DND-41 (cell line): ENCODE results near the gene IQCH.

Experiments used
- ATAC-seq: fragments of 200-7000 bp; cut with Tn5 transposase; 3 replicates; pipeline ENCODE4 v1.9.1; 2021; ENCODE audit warnings: low read depth; ENCODE audit not compliant: insufficient read depth
- DNase-seq: peaks from one replicate; pipeline ENCODE4 v3.0.0-alpha.2; 2020
- H2AFZ ChIP-seq: 2 replicates; pipeline ENCODE4 v1.6.0; 2012; ENCODE audit warnings: low read depth, low read length
- H3K27ac ChIP-seq: 2 replicates; pipeline ENCODE4 v1.5.1; 2012; ENCODE audit warnings: low read length, inconsistent platforms
- H3K27me3 ChIP-seq: fragments of 200-600 bp; sonication (generic); 2 replicates; pipeline ENCODE4 v1.6.0; 2012; ENCODE audit warnings: low read length, mild to moderate bottlenecking, inconsistent platforms; ENCODE audit not compliant: insufficient read depth, poor library complexity
- H3K36me3 ChIP-seq: 2 replicates; pipeline ENCODE4 v1.5.1; 2012; ENCODE audit warnings: low read length, inconsistent platforms; ENCODE audit not compliant: insufficient read depth
- H3K4me1 ChIP-seq: 2 replicates; pipeline ENCODE4 v1.5.1; 2012; ENCODE audit warnings: mild to moderate bottlenecking, low read length; ENCODE audit not compliant: insufficient read depth
- H3K4me2 ChIP-seq: 2 replicates; pipeline ENCODE4 v1.6.0; 2012; ENCODE audit warnings: mild to moderate bottlenecking, moderate library complexity, low read length, inconsistent platforms; ENCODE audit not compliant: insufficient read depth
- H3K4me3 ChIP-seq, 2 experiments: fragments of 200-600 bp in 1 of 2; shearing (Covaris generic) in 1 of 2; 2 replicates each; pipeline ENCODE4 v1.5.1; 2012 to 2016; ENCODE audit warnings: inconsistent platforms in 2 of 2, low read length in 2 of 2, mild to moderate bottlenecking in 2 of 2, low read depth in 1 of 2, moderate library complexity in 1 of 2
- H3K79me2 ChIP-seq: 2 replicates; pipeline ENCODE4 v1.6.0; 2012; ENCODE audit warnings: low read length, inconsistent platforms; ENCODE audit not compliant: insufficient read depth
- H3K9ac ChIP-seq: 2 replicates; pipeline ENCODE4 v1.6.0; 2012; ENCODE audit warnings: low read depth, mild to moderate bottlenecking, inconsistent platforms, low read length, moderate library complexity
- H3K9me3 ChIP-seq: 2 replicates; pipeline ENCODE4 v1.5.1; 2012; ENCODE audit warnings: low read length, moderate library complexity, mild to moderate bottlenecking, inconsistent platforms; ENCODE audit not compliant: insufficient read depth, severe bottlenecking
- H4K20me1 ChIP-seq: 2 replicates; pipeline ENCODE4 v1.6.0; 2012; ENCODE audit warnings: low read length; ENCODE audit not compliant: insufficient read depth
- CTCF ChIP-seq: IDR thresholded peaks from 2 replicates; pipeline ENCODE4 v1.5.1; 2012; ENCODE audit warnings: borderline replicate concordance, low read length, moderate library complexity, mild to moderate bottlenecking; ENCODE audit not compliant: poor library complexity, severe bottlenecking; ENCODE audit errors: extremely low read depth
- EZH2 ChIP-seq: IDR thresholded peaks from 3 replicates; pipeline ENCODE4 v1.6.1; 2012; ENCODE audit warnings: borderline replicate concordance, low read depth, mild to moderate bottlenecking, moderate library complexity, low read length, inconsistent platforms; ENCODE audit not compliant: severe bottlenecking

The IQCH gene

DNA sequence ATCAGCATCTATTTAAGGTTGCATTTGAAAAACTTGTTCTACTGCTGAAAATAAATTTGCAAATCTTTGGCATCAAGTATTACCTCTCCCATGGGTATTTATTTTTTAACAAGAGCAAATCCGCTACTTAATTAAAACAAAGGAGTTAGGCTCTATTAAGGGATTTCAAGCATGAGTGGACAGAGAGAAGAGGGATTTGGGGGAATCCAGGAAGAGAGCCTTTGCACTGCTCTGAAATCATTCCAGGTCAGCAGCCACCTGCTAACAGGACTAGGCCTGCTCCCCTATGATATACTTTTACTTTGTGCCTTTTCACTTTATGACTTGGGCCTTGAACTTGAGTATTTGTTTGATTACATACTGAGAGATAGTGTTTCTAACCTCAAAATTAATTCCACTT lies 57.1 kb downstream of the IQCH start:
- H3K27me3 ChIP-seq = peaks cover 3% of the 10 kb centered on the region

DNA sequence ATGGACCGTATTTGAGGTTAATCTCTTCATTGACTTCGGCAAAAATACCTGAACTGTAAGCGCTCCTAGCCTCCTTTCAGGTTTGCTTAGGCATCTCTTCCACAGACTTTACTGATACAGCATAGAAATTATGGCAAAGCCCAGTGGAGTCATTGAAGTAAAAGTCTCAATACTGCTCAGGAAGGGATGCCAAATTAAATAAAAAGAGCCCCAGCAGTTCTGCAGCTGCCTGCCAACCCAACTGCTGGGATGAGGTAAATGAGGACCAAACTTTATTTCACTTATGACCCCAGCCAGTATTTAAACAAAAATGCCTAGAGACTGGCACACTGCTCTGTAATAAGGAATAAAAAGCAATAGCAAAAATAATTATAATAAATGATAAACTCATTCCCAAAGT lies 65.4 kb downstream of the IQCH start:
- no peak for ATAC-seq
- Histone ChIP-seq H4K20me1 (no peaks in the 10 kb centered on the region), H3K4me2 (no peak overlapping the region), H3K9ac (no peak overlapping the region), H3K79me2 (no peaks in the 10 kb centered on the region), H3K36me3 (no peaks in the 10 kb centered on the region), H3K4me1 (no peaks in the 10 kb centered on the region), H3K27ac (no peak overlapping the region), H3K9me3 (no peaks in the 10 kb centered on the region), H3K4me3 (no peak overlapping the region), H3K27me3 (peaks cover 2% of the 10 kb centered on the region), H2AFZ (no peak overlapping the region)
- TF ChIP-seq EZH2 (no peak), CTCF (no peak)
- no peak for DNase-seq

More for the DNA sequence above, 57.1 kb downstream of the IQCH start:
- no peak overlapping the region for H2AFZ ChIP-seq
- H3K9me3 ChIP-seq = no peaks in the 10 kb centered on the region
- no peak overlapping the region for H3K4me2 ChIP-seq
- no peak overlapping the region for H3K27ac ChIP-seq
- no peak overlapping the region for H3K9ac ChIP-seq
- no peaks in the 10 kb centered on the region for H4K20me1 ChIP-seq
- no peak for DNase-seq
- no peak for TF ChIP-seq EZH2
- TF ChIP-seq CTCF = no peak
- no peak for ATAC-seq
- no peaks in the 10 kb centered on the region for H3K79me2 ChIP-seq
- H3K36me3 ChIP-seq = no peaks in the 10 kb centered on the region
- H3K4me3 ChIP-seq = no peak overlapping the region
- no peaks in the 10 kb centered on the region for H3K4me1 ChIP-seq

- H3K79me2 ChIP-seq = no peaks in the 10 kb centered on the region
- H3K9me3 ChIP-seq = no peaks in the 10 kb centered on the region
- H4K20me1 ChIP-seq = no peaks in the 10 kb centered on the region
- no peak for DNase-seq
- no peak overlapping the region for H3K4me2 ChIP-seq
- H3K4me1 ChIP-seq = no peaks in the 10 kb centered on the region
- TF ChIP-seq EZH2 (no peak), CTCF (no peak)
- no peak overlapping the region for H3K27ac ChIP-seq
- H3K36me3 ChIP-seq = no peaks in the 10 kb centered on the region
- no peak overlapping the region for H3K4me3 ChIP-seq
- no peak for ATAC-seq
- no peak overlapping the region for H3K9ac ChIP-seq
- no peaks in the 10 kb centered on the region for H3K27me3 ChIP-seq
- no peak overlapping the region for H2AFZ ChIP-seq
These were observed 66.8 kb downstream of the IQCH start for GRCh38 chr15:67321352-67321751.

DNA sequence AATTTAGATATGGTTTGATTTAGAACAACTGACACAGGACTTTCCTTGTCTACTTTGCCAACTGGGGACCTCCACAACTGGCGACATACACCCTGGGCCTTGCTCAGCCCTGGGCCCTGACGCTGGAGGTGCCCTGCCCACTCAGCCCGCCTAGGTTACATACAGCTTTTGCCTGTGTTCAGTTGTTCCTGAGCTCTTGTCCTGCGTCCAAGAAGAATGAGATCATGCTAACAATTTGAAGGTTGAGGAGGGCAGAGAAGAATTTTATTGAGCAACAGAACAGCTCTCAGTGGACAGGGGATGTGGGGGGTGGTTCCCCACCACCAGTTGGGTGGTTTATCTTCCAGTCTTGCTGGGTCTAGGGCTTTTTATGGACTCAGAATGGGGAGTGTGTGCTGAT lies 67.9 kb downstream of the IQCH start:
- Histone ChIP-seq H3K27ac (no peak overlapping the region), H2AFZ (no peak overlapping the region), H3K4me2 (no peak overlapping the region), H3K4me3 (no peak overlapping the region), H3K9me3 (no peaks in the 10 kb centered on the region), H4K20me1 (no peaks in the 10 kb centered on the region), H3K9ac (no peak overlapping the region), H3K4me1 (no peaks in the 10 kb centered on the region), H3K36me3 (no peaks in the 10 kb centered on the region), H3K79me2 (no peaks in the 10 kb centered on the region), H3K27me3 (no peaks in the 10 kb centered on the region)
- ATAC-seq (no peak), DNase-seq (no peak)
- TF ChIP-seq EZH2 (no peak), CTCF (no peak)
